AG04449 (cell line): ENCODE measurements around the gene RIOK1.
A peak's percentile ranks its signal among the peaks of the same experiment; 100 is the strongest.

Experiments
- CTCF ChIA-PET: fragments of 350-600 bp; formaldehyde crosslinking; extraction: SDS; loops from one replicate; lab custom pipeline; 2021; ENCODE audit warnings: antibody characterized with exemption; lab: Yijun Ruan, JAX
- POLR2A ChIA-PET: fragments of 400-600, 350-600 bp; formaldehyde crosslinking; extraction: SDS; loops from one replicate; lab custom pipeline; 2020; ENCODE audit warnings: antibody characterized with exemption, inconsistent platforms; lab: Yijun Ruan, JAX
- DNase-seq: peaks from one replicate; pipeline ENCODE4 v3.0.0-alpha.2; 2010; ENCODE audit warnings: low read depth, low spot score
- H3K4me3 ChIP-seq: 2 replicates; pipeline ENCODE4 v1.5.1; 2011; ENCODE audit warnings: low read depth, mild to moderate bottlenecking, control low read depth, low read length
- TF ChIP-seq, protein P1 (sequence below): IDR thresholded peaks from one replicate; pipeline ENCODE4 v1.5.1; 2011; ENCODE audit warnings: mild to moderate bottlenecking, moderate library complexity, low read length, control low read depth, inconsistent platforms; ENCODE audit not compliant: insufficient read depth; ENCODE audit errors: missing control alignments

The RIOK1 gene

DNA sequence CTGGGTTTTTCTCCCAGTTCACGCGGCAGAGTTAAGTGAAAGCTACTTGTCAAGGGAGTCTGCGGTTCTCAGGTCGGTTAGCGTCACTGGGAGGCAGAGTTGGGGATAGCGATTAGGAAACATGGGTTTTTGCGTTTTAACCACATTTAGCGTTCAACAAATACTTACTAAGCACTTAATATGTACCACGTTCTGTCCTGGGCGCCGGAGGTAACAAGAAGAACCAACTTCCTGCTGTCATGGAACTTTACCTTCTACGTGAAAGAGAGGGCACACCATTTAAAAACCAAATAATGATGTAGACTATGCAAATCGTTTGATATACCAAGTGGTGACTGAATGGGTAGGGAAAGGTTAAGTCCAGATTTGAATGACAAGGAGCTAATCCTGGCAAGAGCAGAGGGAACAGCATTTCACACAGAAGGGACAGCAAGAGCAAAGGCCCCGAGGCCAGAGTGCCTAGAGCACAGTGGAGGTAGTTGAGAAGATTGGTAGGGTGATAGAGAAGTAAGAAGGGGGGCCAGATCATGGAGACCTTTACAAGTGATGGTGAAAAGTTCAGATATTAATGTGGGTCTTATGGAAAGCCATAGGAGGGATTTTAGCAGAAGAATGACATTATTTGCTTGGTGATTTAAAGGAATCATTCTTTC lies 744 bp downstream of the RIOK1 start:
- peak; percentile 24 for DNase-seq

DNA sequence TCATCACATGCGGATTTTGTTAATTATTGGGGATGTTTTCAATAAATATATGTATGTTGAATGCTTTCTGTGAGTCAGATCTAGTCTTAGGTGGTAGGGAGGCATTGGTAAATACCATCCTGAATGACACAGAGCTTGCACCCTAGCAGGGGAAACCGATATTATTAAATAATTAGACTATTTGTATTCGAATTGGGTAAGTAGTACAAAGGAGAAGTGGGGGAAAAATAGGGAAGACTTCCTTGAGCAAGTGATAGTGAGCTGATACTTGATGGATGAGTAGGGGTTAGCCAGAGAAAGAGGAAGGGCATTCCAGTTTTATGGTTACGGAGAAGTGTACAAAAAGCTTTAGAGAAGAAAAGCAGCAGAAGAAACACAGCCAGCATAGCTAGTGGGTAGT lies 1.5 kb downstream of the RIOK1 start:
- DNase-seq: no peak
- TF ChIP-seq, protein P1, sequence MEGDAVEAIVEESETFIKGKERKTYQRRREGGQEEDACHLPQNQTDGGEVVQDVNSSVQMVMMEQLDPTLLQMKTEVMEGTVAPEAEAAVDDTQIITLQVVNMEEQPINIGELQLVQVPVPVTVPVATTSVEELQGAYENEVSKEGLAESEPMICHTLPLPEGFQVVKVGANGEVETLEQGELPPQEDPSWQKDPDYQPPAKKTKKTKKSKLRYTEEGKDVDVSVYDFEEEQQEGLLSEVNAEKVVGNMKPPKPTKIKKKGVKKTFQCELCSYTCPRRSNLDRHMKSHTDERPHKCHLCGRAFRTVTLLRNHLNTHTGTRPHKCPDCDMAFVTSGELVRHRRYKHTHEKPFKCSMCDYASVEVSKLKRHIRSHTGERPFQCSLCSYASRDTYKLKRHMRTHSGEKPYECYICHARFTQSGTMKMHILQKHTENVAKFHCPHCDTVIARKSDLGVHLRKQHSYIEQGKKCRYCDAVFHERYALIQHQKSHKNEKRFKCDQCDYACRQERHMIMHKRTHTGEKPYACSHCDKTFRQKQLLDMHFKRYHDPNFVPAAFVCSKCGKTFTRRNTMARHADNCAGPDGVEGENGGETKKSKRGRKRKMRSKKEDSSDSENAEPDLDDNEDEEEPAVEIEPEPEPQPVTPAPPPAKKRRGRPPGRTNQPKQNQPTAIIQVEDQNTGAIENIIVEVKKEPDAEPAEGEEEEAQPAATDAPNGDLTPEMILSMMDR: no peak
- H3K4me3 ChIP-seq: peak overlapping the region; percentile 88
- ChIA-PET CTCF (interaction anchor here (1.0 to 2.3 kb wide), 6 partner anchors 10 to 667 kb away, joined by 3 to 9 read pairs (median 3); no protein-coding TSS in a partner anchor), POLR2A (no interaction called here)

More for the DNA sequence above, 744 bp downstream of the RIOK1 start:
- TF ChIP-seq, protein P1: no peak
- CTCF ChIA-PET: interaction anchor here (0.6 to 2.3 kb wide), 8 partner anchors 11 to 667 kb away, joined by 3 to 9 read pairs (median 3); no protein-coding TSS in a partner anchor
- POLR2A ChIA-PET: interaction anchor here (0.6 to 1.5 kb wide), 10 partner anchors 9 to 199 kb away, joined by 3 to 6 read pairs (median 3); partner anchors contain the start of gene SNRNP48
- H3K4me3 ChIP-seq: peak overlapping the region; percentile 88

- POLR2A ChIA-PET: no interaction called here
- CTCF ChIA-PET: interaction anchor here (0.5 to 2.3 kb wide), 2 partner anchors 188 to 223 kb away, joined by 3 to 9 read pairs; no protein-coding TSS in a partner anchor
- H3K4me3 ChIP-seq: no peak overlapping the region
- TF ChIP-seq, protein P1: no peak
- no peak for DNase-seq
Observed at GRCh38 chr6:7392402-7392801, 2.8 kb downstream of the RIOK1 start.

GRCh38 chr6:7401075-7401474 lies 11.5 kb downstream of the RIOK1 start:
- POLR2A ChIA-PET: no interaction called here
- TF ChIP-seq, protein P1: no peak

GRCh38 chr6:7402716-7403115 lies 13.1 kb downstream of the RIOK1 start:
- CTCF ChIA-PET: no interaction called here
- TF ChIP-seq, protein P1: no peak
- H3K4me3 ChIP-seq: no peak overlapping the region
- no peak for DNase-seq
- POLR2A ChIA-PET: no interaction called here

More at GRCh38 chr6:7401075-7401474, 11.5 kb downstream of the RIOK1 start:
- CTCF ChIA-PET: interaction anchor here (1.4 kb wide), 1 partner anchor 10 kb away, joined by 3 read pairs; no protein-coding TSS in a partner anchor
- H3K4me3 ChIP-seq: no peak overlapping the region
- no peak for DNase-seq

DNA sequence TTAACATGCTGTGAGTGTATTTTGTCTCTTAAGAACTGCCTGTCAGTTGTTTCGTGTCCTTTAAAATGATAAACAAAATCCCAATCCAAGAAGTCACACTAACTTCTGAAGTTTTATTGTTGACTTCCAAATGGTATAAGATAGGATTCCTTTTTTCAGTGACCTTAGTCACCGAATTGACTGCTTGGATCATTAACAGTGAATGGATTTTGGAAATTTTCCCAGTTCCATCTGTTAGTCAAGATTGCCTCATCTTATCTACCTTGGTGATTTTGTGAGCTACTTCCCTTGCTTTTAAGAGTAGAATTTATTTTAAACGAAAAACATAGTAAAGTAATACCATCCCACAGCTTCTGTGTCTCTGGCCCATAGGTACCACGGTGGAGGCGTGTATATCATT lies 14.9 kb downstream of the RIOK1 start:
- TF ChIP-seq, protein P1: no peak
- CTCF ChIA-PET: no interaction called here
- DNase-seq: no peak
- no peak overlapping the region for H3K4me3 ChIP-seq
- POLR2A ChIA-PET: interaction anchor here (0.8 kb wide), 1 partner anchor 113 kb away, joined by 3 read pairs; no protein-coding TSS in a partner anchor
